CD4-positive, alpha-beta T cell treated with Interleukin-6 at 100 ng/mL for 8 hours (primary cell): ENCODE data around the gene ADAM11.

Source experiments
- DNase-seq: peaks from one replicate; pipeline ENCODE4 v3.0.0-alpha.2; 2020; ENCODE audit warnings: mixed read lengths, low spot score

Gene ADAM11

GRCh38 chr17:44775136-44775837 is 16.5 kb downstream of the ADAM11 start:
- peak; percentile 99 for DNase-seq

GRCh38 chr17:44775838-44776621 is 17.2 kb downstream of the ADAM11 start:
- no peak for DNase-seq

DNA sequence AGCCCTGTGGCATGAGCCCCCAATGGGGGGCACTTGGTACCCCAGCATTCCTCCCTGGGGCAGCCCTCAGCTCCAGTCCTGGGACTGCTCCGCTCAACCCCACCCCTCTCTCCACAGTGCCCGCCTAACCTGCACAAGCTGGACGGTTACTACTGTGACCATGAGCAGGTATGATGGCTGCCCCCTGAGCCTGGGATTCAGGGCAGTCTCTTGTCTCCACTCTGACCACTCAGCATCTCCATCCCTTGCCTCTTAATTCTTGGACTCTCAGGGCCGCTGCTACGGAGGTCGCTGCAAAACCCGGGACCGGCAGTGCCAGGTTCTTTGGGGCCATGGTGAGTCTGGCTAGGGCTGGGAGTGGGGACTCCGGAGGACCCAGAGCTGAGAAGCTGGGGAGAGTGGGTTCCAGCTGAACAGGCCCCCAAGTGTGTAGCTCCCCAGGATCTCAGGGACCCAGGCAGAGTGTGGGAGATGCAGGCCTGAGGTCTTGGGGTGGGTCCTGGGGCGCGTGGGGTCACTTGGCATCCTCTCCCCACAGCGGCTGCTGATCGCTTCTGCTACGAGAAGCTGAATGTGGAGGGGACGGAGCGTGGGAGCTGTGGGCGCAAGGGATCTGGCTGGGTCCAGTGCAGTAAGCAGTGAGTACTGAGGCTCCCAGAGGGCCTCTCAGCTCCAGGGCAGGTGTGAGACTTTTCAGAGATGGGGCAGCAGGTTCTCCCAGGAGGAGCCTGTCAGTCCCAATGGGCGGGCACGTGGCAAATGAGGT is 18.0 kb downstream of the ADAM11 start:
- DNase-seq, result no peak

DNA sequence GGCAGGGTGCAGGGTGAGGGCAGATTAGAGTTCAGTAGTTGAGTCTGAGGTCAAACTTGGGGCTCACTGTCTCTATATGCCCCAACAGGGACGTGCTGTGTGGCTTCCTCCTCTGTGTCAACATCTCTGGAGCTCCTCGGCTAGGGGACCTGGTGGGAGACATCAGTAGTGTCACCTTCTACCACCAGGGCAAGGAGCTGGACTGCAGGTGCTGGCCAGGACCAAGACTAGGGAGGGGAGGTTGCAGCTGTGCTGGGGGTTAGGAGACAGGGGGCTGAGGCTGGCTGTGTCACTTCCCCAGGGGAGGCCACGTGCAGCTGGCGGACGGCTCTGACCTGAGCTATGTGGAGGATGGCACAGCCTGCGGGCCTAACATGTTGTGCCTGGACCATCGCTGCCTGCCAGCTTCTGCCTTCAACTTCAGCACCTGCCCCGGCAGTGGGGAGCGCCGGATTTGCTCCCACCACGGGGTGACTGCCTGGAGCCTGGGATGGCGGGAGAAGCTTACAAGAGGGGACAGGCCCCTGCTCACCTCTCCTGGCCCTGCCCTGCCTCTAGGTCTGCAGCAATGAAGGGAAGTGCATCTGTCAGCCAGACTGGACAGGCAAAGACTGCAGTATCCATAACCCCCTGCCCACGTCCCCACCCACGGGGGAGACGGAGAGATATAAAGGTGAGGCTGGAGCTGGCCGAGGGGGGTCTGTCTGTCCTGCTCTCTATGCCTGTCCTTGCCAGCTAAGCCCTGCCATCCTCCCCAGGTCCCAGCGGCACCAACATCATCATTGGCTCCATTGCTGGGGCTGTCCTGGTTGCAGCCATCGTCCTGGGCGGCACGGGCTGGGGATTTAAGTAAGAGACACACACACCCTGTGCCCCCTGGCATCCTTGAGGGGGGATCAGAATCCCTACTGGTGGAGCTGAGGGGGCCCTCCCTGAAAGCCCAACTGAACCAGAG is 18.9 kb downstream of the ADAM11 start:
- no peak for DNase-seq

GRCh38 chr17:44778656-44779210 is 19.9 kb downstream of the ADAM11 start:
- no peak for DNase-seq

DNA sequence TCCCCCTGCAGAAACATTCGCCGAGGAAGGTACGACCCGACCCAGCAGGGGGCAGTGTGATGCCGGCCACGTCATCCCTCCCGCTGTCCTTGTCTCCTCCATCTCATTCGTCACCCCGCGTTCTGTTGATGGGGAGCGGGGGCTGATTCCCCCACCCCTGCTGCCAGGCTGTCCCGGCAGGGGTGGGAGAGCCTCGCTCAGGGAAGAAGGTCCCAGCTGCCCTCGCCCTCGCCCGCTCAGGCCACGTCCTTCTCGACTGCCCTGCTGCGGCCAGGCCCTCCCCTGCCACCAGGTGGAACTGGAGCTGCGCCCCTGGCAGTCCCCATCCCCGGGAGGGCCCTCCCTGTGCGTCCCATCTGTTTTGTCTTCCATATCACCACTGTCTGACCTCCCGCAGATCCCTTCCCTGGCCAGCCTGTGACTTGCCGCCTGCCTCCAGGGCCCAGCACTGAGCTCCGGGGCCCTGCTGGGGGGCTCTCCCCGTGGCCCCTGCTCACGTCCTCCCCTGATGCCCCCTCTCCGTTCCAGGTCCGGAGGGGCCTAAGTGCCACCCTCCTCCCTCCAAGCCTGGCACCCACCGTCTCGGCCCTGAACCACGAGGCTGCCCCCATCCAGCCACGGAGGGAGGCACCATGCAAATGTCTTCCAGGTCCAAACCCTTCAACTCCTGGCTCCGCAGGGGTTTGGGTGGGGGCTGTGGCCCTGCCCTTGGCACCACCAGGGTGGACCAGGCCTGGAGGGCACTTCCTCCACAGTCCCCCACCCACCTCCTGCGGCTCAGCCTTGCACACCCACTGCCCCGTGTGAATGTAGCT is 20.6 kb downstream of the ADAM11 start:
- peak; percentile 76 for DNase-seq

- no peak for DNase-seq
Observed at GRCh38 chr17:44780161-44780560, 21.4 kb downstream of the ADAM11 start.

- DNase-seq, result no peak
Observed at GRCh38 chr17:44780845-44781480, 22.2 kb downstream of the ADAM11 start.

DNA sequence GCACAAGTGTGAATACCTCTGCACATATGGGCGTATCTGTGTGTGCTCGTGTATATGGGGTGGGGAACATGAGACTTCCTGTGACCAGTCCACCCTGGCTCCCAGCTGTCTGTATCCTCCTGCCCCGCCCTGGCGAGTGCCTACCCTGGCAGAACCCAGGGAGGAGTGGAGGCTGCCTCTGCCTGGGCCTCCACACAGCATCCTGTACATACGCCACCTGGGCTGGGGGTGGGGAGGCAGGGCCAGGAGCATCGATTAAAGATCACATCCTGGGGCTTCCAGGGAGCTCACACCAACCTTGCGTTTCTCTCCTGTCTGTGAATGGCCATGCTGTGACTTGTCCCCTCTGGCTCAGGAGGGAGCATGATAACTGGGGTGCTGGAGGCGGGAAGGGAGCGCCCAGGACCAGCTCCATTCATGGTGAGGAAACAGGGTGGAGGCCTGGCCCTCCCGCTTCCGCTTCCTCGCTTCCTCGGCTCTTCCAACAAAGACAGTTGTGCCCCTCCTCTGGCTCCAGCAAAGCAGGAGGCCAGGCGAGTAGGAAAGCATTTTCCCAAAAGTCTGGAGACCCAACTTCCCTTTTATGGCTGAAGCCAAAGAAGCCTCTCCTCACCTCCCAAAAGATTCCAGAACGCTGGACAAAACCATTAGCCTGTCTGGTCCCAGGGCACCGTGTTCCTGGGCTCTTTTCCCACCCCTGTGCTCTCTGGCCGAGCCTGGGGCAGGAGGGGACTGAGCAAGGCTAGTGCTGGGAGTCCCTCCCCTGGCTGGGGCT is 22.9 kb downstream of the ADAM11 start:
- DNase-seq, result no peak

- no peak for DNase-seq
Observed at GRCh38 chr17:44782326-44782850, 23.6 kb downstream of the ADAM11 start.

DNA sequence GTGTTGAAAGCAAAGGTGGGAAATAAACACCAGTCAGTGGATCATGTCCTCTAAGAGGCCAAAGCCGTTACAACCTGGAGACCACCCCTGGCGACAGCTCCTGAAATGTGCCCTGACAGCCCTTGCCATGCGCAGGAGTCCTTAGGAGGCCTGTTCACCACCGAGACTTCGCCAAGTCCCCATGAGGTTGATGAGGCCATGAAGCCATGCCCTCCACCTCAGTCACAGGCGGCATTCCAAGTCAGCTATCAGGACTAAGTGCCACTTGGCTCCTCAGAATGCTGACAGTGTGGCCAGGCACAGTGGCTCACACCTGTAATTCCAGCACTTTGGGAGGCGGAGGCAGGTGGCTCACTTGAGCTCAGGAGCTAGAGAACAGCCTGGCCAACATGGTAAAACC is 27.1 kb downstream of the ADAM11 start:
- DNase-seq, result no peak

GRCh38 chr17:44786551-44787081 is 27.8 kb downstream of the ADAM11 start:
- DNase-seq, result no peak

GRCh38 chr17:44787271-44787940 is 28.6 kb downstream of the ADAM11 start:
- DNase-seq, result no peak

DNA sequence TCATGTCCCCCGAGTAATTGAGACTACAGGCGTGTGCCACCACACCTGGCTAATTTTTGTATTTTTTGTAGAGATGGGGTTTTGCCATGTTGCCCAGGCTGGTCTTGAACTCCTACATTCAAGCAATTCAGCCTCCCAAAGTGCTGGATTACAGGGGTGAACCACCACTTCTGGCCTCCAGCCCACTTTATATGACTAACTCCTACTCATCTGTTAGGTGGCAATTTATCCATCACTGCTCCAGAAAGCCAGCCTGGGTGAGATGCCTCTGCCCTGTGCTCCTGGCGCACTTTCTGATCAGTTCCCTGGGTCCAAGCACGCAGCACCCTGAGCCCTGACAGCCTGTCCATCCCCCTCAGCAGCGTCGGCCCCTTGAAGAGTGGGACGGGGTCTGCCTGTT is 29.4 kb downstream of the ADAM11 start:
- no peak for DNase-seq

- DNase-seq, result no peak
Observed at GRCh38 chr17:44792276-44792675, 33.5 kb downstream of the ADAM11 start.

GRCh38 chr17:44793885-44794842 is 35.4 kb downstream of the ADAM11 start:
- DNase-seq, result no peak
